HG02943 (cell line): Measurements from ENCODE around the gene RERGL.
"Not testable (repeated sequence)": the region's sequence is repeated elsewhere in the genome, so short reads cannot be mapped to it uniquely, and the experiment has no call there.

Experiments used
- ATAC-seq: cut with Tn5 transposase; IDR thresholded peaks from one replicate; pipeline ENCODE4 v1.9.1; 2021; ENCODE audit warnings: mild to moderate bottlenecking, low read depth, moderate library complexity; ENCODE audit not compliant: unreplicated experiment

RERGL gene

DNA sequence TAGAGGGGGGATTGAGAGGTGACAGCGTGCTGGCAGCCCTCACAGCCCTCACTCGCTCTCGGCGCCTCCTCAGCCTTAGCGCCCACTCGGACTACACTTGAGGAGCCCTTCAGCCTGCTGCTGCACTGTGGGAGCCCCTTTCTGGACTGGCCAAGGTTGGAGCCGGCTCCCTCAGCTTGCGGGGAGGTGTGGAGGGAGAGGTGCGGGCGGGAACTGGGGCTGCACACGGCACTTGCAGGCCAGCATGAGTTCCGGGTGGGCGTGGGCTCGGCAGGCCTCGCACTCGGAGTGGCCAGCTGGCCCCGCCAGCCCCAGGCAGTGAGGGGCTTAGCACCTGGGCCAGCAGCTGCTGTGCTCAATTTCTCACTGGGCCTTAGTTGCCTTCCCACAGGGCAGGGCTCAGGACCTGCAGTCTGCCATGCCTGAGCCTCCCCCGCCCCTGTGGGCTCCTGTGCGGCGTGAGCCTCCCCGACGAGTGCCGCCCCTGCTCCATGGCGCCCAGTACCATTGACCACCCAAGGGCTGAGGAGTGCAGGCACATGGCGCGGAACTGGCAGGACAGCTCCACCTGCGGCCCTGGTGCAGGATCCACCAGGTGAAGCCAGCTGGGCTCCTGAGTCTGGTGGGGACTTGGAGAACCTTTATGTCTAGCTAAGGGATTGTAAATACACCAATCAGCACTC, 49.8 kb downstream of the RERGL start:
- ATAC-seq = not testable (repeated sequence)
